NCI-H2196 (cell line): Measurements from ENCODE around the gene LSM4.
A peak's percentile ranks its signal among the peaks of the same experiment; 100 is the strongest.

Experiments used
- DNase-seq: peaks from one replicate; lab custom pipeline; 2025; ENCODE audit not compliant: unreplicated experiment; lab: John Stamatoyannopoulos, UW

The LSM4 gene

DNA sequence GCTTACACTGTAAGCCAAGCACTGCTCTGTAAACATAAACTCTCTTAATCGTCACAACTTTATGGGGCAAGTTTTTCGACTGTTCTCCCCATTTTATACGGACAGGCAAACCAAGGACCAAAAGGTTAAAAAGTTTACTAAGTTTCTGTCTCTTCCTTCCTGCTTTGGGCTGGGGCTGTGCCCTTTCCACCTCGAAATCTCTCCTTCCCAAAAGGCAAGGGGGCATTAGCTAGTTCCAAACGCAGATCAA, 43.7 kb downstream of the LSM4 start:
- no peak for DNase-seq

DNA sequence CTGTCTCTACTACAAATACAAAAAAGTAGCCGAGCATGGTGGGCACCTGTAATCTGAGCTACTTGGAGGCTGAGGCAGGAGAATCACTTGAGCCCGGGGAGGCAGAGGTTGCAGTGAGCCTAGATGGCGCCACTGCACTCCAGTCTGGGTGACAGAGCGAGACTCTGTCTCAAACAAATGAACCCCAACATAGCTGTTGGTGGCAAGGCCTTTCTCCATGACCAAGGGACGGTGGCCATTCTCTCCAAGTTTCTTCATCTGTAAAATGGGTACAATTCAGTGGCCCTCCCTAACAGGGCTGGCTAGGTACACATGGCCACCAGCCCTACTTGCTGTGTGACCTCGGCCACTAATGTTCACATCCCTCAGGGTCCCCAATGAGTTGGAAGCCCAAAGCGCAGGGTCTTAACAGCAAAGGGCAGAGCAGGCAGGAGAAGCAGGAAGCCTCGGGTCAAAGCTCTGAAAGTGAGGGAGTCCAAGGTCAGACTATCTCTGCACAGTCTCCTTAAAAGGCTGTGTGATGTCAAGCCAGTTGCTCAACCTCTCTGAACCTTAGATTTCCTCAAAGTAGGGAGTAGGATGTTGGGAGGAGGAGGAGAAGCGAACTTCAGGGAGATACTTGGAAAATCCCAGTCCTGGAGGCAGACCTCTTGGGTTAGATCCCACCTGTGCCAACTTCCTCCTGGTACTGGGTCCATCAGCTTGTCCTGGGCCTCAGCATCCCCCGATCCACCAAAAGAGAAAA, 44.2 kb downstream of the LSM4 start:
- DNase-seq = no peak

GRCh38 chr19:18274781-18275356, 48.0 kb downstream of the LSM4 start:
- peak; percentile 61 for DNase-seq

- no peak for DNase-seq
Measured at GRCh38 chr19:18274219-18274780, 48.6 kb downstream of the LSM4 start, which contains the start of gene IQCN. TSS of gene IQCN (minus strand) at chr19:18274452. CDS start at chr19:18269478, 4,974 bp downstream.

DNA sequence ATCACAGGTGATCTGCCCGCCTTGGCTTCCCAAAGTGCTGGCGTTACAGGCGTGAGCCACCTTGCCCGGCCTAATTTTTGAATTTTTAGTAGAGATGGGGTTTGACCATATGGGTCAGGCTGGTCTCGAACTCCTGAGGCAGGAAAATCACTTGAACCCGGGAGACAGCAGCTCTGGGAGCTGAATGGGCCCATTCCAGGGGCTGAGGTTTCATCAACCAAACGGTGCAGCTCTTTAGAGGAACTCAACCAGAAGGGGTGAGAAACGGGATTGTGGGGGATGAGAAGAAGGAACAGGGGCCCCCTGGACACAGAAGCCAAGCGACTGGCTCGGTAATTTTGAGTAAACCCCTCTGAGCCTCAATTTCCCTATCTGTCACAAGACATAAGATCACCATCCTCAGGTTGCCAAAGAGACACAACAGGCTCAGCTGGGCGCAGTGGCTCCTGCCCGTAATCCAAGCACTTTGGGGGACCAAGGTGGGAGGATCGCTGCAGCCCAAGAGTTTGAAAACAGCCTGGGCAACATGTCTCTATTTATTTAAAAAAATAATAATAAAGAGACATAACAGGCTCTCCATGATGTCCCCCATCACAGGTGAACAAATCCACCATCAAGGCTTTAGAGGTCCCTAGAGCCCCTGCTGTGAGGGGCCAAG, 49.2 kb downstream of the LSM4 start:
- DNase-seq = no peak

GRCh38 chr19:18271433-18271841, 51.4 kb downstream of the LSM4 start:
- DNase-seq = no peak

- no peak for DNase-seq
Measured at GRCh38 chr19:18270326-18270725, 52.5 kb downstream of the LSM4 start.

- DNase-seq = no peak
Measured at GRCh38 chr19:18269070-18269723, 53.7 kb downstream of the LSM4 start.

DNA sequence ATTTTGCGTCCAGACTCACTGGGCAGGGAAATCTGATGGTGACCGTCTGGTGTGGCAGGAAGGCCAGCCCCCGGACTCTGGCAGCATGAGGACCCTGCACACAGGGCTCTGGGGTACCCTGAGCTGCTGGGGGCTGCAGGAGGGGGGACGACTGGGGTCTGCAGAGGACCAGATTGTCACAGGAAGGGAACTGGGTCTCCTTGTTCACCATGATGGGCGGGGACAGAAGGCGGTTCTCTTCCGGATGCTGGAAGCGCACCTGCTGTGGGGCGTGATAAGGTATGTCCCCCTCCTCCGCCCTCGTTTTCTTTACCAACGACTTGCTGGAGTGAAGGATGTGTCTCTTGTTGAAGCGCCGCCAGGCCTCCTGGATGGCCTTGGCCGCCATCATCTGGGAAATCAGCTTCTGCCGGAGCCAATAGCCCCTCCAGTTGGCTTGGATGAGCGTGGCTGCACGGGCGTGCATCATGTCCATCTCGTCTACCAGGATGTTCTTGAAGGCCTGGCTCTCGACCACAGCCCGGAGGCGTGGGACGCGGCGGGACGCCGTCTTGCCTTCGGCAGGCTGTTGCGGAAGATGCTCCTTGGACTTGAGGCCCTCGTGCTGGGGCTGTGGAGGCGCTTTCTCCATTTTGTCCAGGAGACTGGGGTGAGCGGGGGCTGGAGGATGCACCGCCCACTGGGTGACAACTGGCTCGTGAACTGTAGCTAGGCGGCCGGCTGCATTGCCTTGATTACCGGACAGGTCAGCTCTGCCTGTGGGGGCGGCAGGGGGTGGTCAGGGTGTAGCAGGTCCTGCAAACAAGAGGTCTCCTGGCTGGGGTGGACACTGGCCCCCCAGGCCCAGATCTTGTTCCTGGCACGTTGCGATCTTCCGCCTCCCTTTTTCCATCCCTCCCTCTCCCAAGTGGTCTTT, 55.8 kb downstream of the LSM4 start:
- DNase-seq = no peak

DNA sequence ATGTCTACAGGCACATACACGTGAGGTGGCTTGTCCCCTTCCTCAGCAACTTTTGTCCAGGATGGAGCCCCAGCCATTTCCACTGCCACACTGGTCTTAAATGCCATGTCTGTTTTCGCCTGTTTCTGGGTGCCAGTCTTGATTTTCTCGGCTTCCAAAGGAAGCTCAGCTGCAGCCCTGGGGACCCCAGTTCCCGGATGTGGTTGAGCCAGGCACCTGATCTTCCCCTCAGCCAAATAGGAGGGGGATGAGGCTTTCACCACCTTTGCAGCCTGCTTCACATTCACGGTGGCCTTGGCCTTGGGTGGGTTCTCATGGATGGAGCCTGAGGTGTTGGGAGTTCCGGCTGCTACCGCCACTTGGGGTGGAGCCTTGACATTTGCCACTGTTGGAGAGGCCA, 57.3 kb downstream of the LSM4 start:
- no peak for DNase-seq

- no peak for DNase-seq
Measured at GRCh38 chr19:18264971-18265540, 57.8 kb downstream of the LSM4 start.

- DNase-seq = no peak
Measured at GRCh38 chr19:18264137-18264854, 58.6 kb downstream of the LSM4 start.

DNA sequence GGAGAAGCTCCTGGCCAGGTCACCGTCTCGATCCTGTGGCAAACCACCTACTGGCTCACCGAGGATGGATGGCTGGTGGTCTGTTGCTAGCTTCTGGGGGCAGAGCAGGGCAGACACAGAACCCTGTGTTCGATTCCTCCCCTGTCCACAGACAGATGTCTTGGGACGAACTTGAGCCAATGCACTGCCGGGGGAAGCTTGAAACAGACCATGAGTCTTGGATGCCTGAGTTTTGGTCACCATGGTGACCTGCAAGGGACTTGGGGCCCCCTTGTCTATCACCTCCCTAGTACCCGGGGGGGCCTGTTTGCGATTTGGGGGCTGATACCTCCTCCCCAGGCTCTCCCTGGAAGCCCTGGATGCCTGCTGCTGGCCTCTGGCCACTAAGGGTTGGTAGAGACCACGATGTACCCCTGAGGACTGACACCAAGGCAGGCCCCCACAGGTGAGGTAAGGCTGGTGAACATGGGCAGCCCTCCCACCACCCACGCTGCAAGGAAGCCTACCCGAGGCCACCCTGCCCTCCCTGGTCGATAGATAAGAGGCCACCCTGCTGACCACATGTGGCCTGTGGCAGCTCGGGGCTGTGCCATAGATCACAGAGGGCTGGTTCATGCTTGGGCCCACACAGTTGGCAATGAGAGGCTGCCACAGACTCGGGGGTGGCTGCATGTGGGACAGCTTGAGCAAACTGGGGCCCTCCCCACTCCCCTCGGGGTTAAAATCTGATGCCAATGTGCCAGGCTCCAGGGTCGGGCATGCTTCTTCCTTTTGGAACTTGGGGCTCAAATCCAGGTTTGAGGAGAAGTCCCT, 59.3 kb downstream of the LSM4 start:
- DNase-seq = no peak

DNA sequence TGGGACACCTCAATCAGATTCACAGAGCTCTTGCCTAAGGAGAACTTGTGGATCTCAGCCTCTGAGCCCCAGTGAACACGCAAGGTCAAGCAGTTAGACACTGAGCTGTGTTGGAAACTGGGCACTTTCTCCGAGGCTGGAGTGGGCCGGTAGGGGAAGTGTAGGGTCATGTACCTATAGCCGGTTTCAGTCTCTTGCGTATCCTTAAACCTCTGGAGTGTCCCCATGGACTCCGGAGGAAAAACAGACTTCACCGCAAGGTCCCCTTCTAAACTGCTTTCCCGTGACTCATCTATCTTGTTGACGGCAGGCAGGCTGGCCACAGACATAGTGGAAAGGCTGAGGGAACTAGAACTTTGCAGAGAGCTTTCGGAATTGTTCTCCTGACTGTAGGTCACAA, 60.0 kb downstream of the LSM4 start:
- no peak for DNase-seq

DNA sequence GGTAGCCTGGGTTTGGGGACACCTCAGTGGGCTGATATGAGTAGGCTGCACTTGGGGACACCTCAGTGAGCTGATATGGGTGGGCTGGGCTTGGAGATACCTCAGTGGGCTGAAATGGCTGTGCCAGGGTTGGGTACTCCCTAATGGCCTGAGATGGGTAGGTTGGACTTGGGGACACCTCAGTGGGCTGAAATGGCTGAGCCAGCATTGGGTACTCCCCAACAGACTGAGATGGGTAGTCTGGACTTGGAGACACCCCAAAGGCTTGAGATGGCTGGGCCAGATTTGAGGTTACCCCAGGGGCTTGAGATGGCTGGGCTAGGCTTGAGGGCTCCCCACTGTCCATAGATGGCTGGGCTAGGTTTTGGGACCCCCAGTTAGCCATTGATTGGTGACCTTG, 60.7 kb downstream of the LSM4 start:
- no peak for DNase-seq

- DNase-seq = no peak
Measured at GRCh38 chr19:18261474-18261873, 61.4 kb downstream of the LSM4 start.

- no peak for DNase-seq
Measured at GRCh38 chr19:18259893-18260292, 63.0 kb downstream of the LSM4 start.

GRCh38 chr19:18257503-18258470, 65.1 kb downstream of the LSM4 start:
- no peak for DNase-seq
